ENCODE results near the gene SLC25A39. TPM values are rescaled to one million over a fixed set of nuclear protein-coding genes. Genes with fewer than 3 reads are reported as not detected.
"Not testable (repeated sequence)": the region's sequence is repeated elsewhere in the genome, so short reads cannot be mapped to it uniquely, and the experiment has no call there.

SLC25A39 gene
- total RNA-seq, 2 experiments from 2014 or later: 149 to 153 TPM

GRCh38 chr17:44333371-44333770 lies 8.7 kb upstream of the SLC25A39 start:
- POLR2A ChIA-PET: interaction anchor here (0.7 to 0.8 kb wide), 2 partner anchors 147 to 649 kb away, joined by 3 read pairs; partner anchors contain the start of gene TMUB2
- no peak for ATAC-seq
- Mint-ChIP-seq H3K4me1 (ENCODE audit: low read depth) (peaks cover 6% of the 10 kb centered on the region), H3K36me3 (ENCODE audit: low read depth) (no peaks in the 10 kb centered on the region), H3K4me3 (no peak overlapping the region), H3K9me3 (no peaks in the 10 kb centered on the region), H3K27ac (no peak overlapping the region), H3K27me3 (no peaks in the 10 kb centered on the region)
- intact Hi-C loops (cut with micrococcal nuclease): loop anchor here (5.0 kb wide), 1 partner anchor 131 kb away; no protein-coding TSS in a partner anchor
- CTCF ChIA-PET: interaction anchor here (1.3 to 6.4 kb wide), 6 partner anchors 11 to 129 kb away, joined by 3 to 63 read pairs (median 26); partner anchors contain the start of gene GRN
- TF ChIP-seq CTCF (IDR thresholded peaks at IDR 0.05): no peak
- DNase-seq: no peak

- H3K4me3 Mint-ChIP-seq: no peak overlapping the region
Measured at GRCh38 chr17:44331249-44331760, 6.7 kb upstream of the SLC25A39 start.

GRCh38 chr17:44330263-44330662 lies 5.6 kb upstream of the SLC25A39 start:
- not testable (repeated sequence) for H3K36me3 Mint-ChIP-seq (ENCODE audit: low read depth); H3K27ac Mint-ChIP-seq; DNase-seq; H3K27me3 Mint-ChIP-seq; H3K4me3 Mint-ChIP-seq; ATAC-seq; H3K9me3 Mint-ChIP-seq
- CTCF ChIA-PET: interaction anchor here (0.7 to 6.4 kb wide), 21 partner anchors 10 to 207 kb away, joined by 3 to 63 read pairs (median 8); partner anchors contain the start of genes FAM171A2, GRN, HDAC5 and TMUB2
- intact Hi-C loops (cut with micrococcal nuclease): loop anchor here (5.0 kb wide), 1 partner anchor 128 kb away; no protein-coding TSS in a partner anchor
- POLR2A ChIA-PET: interaction anchor here (0.9 kb wide), 1 partner anchor 17 kb away, joined by 3 read pairs; no protein-coding TSS in a partner anchor
- H3K4me1 Mint-ChIP-seq (ENCODE audit: low read depth): peaks cover 19% of the 10 kb centered on the region

More at GRCh38 chr17:44331249-44331760, 6.7 kb upstream of the SLC25A39 start:
- Mint-ChIP-seq H3K27me3 (no peaks in the 10 kb centered on the region), H3K27ac (no peak overlapping the region), H3K36me3 (ENCODE audit: low read depth) (no peaks in the 10 kb centered on the region), H3K4me1 (ENCODE audit: low read depth) (peaks cover 14% of the 10 kb centered on the region), H3K9me3 (no peaks in the 10 kb centered on the region)
- intact Hi-C loops (cut with micrococcal nuclease): loop anchor here (5.0 kb wide), 1 partner anchor 129 kb away; no protein-coding TSS in a partner anchor
- ChIA-PET CTCF (interaction anchor here (0.7 to 6.4 kb wide), 33 partner anchors 10 to 208 kb away, joined by 3 to 63 read pairs (median 5); partner anchors contain the start of genes FAM171A2, GRN, HDAC5 and SLC4A1), POLR2A (interaction anchor here (0.7 to 2.2 kb wide), 8 partner anchors 14 to 340 kb away, joined by 3 to 6 read pairs (median 3); partner anchors contain the start of genes GPATCH8, GRN and RUNDC3A)
- peak; percentile 55 for ATAC-seq
- peak; percentile 88 for TF ChIP-seq CTCF (IDR thresholded peaks at IDR 0.05)
- peak; percentile 89 for DNase-seq

- CTCF ChIA-PET: interaction anchor here (2.3 to 6.4 kb wide), 5 partner anchors 9 to 161 kb away, joined by 9 to 63 read pairs (median 45); partner anchors contain the start of gene GRN
- not testable (repeated sequence) for ATAC-seq; H3K27me3 Mint-ChIP-seq; DNase-seq; H3K27ac Mint-ChIP-seq; H3K36me3 Mint-ChIP-seq (ENCODE audit: low read depth); H3K9me3 Mint-ChIP-seq; H3K4me3 Mint-ChIP-seq
- peaks cover 19% of the 10 kb centered on the region for H3K4me1 Mint-ChIP-seq (ENCODE audit: low read depth)
- intact Hi-C loops (cut with micrococcal nuclease): loop anchor here (5.0 kb wide), 1 partner anchor 112 kb away; the partner anchor contains the start of gene UBTF
- POLR2A ChIA-PET: interaction anchor here (0.9 kb wide), 1 partner anchor 18 kb away, joined by 3 read pairs; no protein-coding TSS in a partner anchor
Measured at GRCh38 chr17:44329516-44329915, 4.9 kb upstream of the SLC25A39 start.

GRCh38 chr17:44327715-44328449 lies 3.3 kb upstream of the SLC25A39 start:
- Mint-ChIP-seq H3K36me3 (ENCODE audit: low read depth) (peaks cover 5% of the 10 kb centered on the region), H3K4me3 (peak overlapping the region; percentile 24), H3K27ac (peak overlapping the region; percentile 14), H3K27me3 (no peaks in the 10 kb centered on the region), H3K9me3 (no peaks in the 10 kb centered on the region), H3K4me1 (ENCODE audit: low read depth) (peaks cover 29% of the 10 kb centered on the region)
- TF ChIP-seq CTCF (IDR thresholded peaks at IDR 0.05): no peak
- POLR2A ChIA-PET: interaction anchor here (0.7 to 5.3 kb wide), 7 partner anchors 10 to 118 kb away, joined by 3 to 38 read pairs (median 5); partner anchors contain the start of genes GRN and UBTF
- ATAC-seq: no peak
- no peak for DNase-seq
- intact Hi-C loops (cut with micrococcal nuclease): loop anchor here (5.0 kb wide), 1 partner anchor 111 kb away; the partner anchor contains the start of gene UBTF
- CTCF ChIA-PET: interaction anchor here (0.9 to 1.4 kb wide), 7 partner anchors 12 to 123 kb away, joined by 3 to 10 read pairs (median 4); no protein-coding TSS in a partner anchor
